Glomerular visceral epithelial cell (primary cell): ENCODE data around the gene SIRT6.
"Not testable (repeated sequence)": the region's sequence is repeated elsewhere in the genome, so short reads cannot be mapped to it uniquely, and the experiment has no call there.

Experiments
- DNase-seq: peaks from one replicate; pipeline ENCODE4 v3.0.0-alpha.2; 2016; ENCODE audit errors: extremely low spot score

Gene SIRT6

GRCh38 chr19:4199699-4200293 is 17.4 kb upstream of the SIRT6 start:
- no peak for DNase-seq

- DNase-seq = no peak
Observed at GRCh38 chr19:4198467-4199126, 16.2 kb upstream of the SIRT6 start.

GRCh38 chr19:4197625-4198466 is 15.5 kb upstream of the SIRT6 start:
- no peak for DNase-seq

GRCh38 chr19:4197228-4197624 is 14.9 kb upstream of the SIRT6 start:
- DNase-seq = no peak

GRCh38 chr19:4196587-4197148 is 14.3 kb upstream of the SIRT6 start:
- no peak for DNase-seq

GRCh38 chr19:4196009-4196408 is 13.6 kb upstream of the SIRT6 start:
- no peak for DNase-seq

- no peak for DNase-seq
Observed at GRCh38 chr19:4194353-4194752, 12.0 kb upstream of the SIRT6 start.

GRCh38 chr19:4192537-4192936 is 10.2 kb upstream of the SIRT6 start:
- DNase-seq = not testable (repeated sequence)

GRCh38 chr19:4189641-4190040 is 7.3 kb upstream of the SIRT6 start:
- no peak for DNase-seq

GRCh38 chr19:4187313-4188122 is 5.2 kb upstream of the SIRT6 start:
- no peak for DNase-seq

- peak; percentile 78 for DNase-seq
Observed at GRCh38 chr19:4186087-4186993, 4.0 kb upstream of the SIRT6 start.

GRCh38 chr19:4185413-4186086 is 3.2 kb upstream of the SIRT6 start:
- no peak for DNase-seq

GRCh38 chr19:4184718-4185352 is 2.5 kb upstream of the SIRT6 start:
- no peak for DNase-seq

- DNase-seq = no peak
Observed at GRCh38 chr19:4183967-4184717, 1.8 kb upstream of the SIRT6 start.

- no peak for DNase-seq
Observed at GRCh38 chr19:4181053-4181508, 1.3 kb downstream of the SIRT6 start.

- DNase-seq = no peak
Observed at GRCh38 chr19:4178990-4179389, 3.4 kb downstream of the SIRT6 start.

- DNase-seq = no peak
Observed at GRCh38 chr19:4177146-4177545, 5.2 kb downstream of the SIRT6 start.

GRCh38 chr19:4175669-4175931 is 6.8 kb downstream of the SIRT6 start:
- no peak for DNase-seq
